ENCODE results near the gene CYB561D2.

DNA sequence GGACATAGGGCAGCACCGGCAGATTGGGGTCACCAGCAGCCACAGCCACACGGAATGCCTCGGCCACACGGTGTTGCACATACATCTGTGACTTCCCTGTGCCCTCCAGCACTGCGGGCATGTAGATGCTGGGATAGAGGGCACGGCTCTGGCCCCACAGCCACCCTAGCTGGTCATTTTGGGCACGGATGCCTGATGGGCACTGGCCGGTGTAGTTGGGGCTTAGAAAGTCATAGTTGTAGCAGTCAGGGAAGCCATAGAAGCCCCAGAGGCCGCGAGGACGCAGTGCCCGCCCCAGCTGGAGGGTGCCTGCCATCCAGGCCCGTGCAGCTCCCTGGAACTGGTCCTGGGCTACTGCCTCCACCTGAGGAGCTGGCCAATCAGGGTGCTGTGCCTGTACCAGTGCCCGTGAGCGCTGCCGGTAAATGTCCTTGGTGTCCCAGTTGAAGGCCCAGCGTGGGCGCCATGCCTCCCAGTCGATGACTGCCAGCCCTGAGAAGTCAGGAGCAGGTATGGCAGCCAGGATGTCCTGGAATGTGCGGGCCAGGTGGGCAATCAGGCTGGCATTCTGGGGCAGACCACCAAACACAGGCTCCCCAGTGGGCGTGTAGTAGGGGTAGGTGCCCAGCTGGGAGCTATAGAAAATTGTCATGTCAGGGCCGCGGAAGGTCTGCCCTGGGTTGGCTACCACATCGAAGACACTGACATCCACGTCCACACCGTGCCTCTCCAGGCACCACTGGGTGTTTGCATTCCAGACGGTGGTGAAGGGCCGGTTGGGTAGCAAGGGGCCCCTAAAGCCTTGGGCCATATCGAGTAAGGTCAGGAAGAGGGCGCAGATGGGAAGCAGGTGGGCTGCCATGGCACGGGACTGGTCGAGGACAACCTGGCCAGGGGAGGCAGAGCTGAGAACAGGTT, 48.3 kb upstream of the CYB561D2 start:
- TF ChIP-seq CTCF (IDR thresholded peaks at IDR 0.05) (no peak), POLR2A (IDR thresholded peaks at IDR 0.05) (no peak)

All from testis (tissue), 2 donors.